ENCODE data around the gene NTHL1. TPM values are rescaled to one million over a fixed set of nuclear protein-coding genes. Genes with fewer than 3 reads are reported as not detected.

Gene NTHL1
- 10 to 100 TPM; 28.7 to 29.5 TPM for total RNA-seq
- polyA plus RNA-seq: 16.3 TPM

DNA sequence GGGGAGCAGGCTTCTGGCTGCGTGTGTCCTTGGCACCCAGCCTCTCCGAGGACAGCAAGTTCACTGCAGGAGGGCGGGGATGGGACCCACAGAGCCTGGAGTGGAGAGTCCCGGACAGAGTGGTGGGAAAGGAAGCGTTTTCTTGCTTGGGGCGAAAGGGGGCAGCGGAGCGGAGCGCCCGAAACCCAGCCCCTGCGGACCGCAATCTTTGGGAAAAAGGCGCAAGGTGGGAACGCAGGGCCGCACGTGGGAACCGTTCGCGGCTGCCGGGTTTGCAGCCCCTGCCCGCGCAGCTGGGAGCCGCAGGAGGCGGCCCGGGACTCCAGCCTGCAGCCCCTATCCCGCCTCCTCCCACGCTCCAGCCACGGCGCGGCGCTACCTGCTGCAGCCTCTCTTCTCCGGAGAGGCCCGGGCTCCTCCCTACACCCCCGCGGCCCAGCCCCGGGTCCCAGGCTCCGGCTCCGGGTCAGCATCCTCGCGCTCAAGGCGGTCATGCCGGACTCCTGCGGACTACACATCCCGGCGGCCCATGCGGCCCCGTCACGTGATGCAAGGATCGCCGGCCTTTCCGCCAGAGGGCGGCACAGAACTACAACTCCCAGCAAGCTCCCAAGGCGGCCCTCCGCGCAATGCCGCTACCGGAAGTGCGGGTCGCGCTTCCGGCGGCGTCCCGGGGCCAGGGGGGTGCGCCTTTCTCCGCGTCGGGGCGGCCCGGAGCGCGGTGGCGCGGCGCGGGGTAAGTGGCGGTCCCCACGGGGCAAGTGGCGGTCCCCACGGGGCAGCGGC is at the start of gene NTHL1, which contains the start of gene TSC2:
TSS of gene NTHL1 (minus strand) at position 505 of the 786 bp plus-strand sequence. CDS start at position 494, 11 bp downstream.
TSS of gene TSC2 (plus strand) at position 656 of the 786 bp plus-strand sequence. CDS start 631 bp downstream, outside the sequence.
- H3K9me3 ChIP-seq (ENCODE audit: low read length): no peaks in the 10 kb centered on the region
- peak; percentile 88 to 93 (median 89) for DNase-seq
- peaks cover 14 to 28% (median 16%) of the 10 kb centered on the region in 3 donors for H3K4me1 Mint-ChIP-seq
- no peaks in the 10 kb centered on the region for H3K9me3 Mint-ChIP-seq
- H3K36me3 Mint-ChIP-seq: peaks cover 0 to 30% (median 1%) of the 10 kb centered on the region in 3 donors
- POLR2A ChIA-PET: interaction anchor here (0.5 to 2.1 kb wide), 7 partner anchors 11 to 575 kb away, joined by 3 to 14 read pairs (median 6); partner anchors contain the start of genes HAGH and TRAF7
- peak within 1 kb of the TSS; percentile 57 for H3K27ac ChIP-seq (ENCODE audit: low read depth, low read length)
- no peaks in the 10 kb centered on the region for H3K27me3 ChIP-seq (ENCODE audit: insufficient read depth, low read length, poor library complexity, severe bottlenecking)
- peak within 1 kb of the TSS; percentile 29 to 92 (median 86) for H3K27ac Mint-ChIP-seq
- peak within 1 kb of the TSS; percentile 90 to 94 (median 91) for H3K4me3 Mint-ChIP-seq
- peaks cover 14% of the 10 kb centered on the region for H3K4me1 ChIP-seq (ENCODE audit: insufficient read depth, low read length)
- peak within 1 kb of the TSS; percentile 67 for H3K4me3 ChIP-seq (ENCODE audit: low read length)
- H3K27me3 Mint-ChIP-seq: no peaks in the 10 kb centered on the region
- peaks cover 4% of the 10 kb centered on the region for H3K36me3 ChIP-seq (ENCODE audit: insufficient read depth, low read length)
- CTCF ChIA-PET: interaction anchor here (1.0 to 2.5 kb wide), 8 partner anchors 11 to 108 kb away, joined by 3 to 17 read pairs (median 4); partner anchors contain the start of gene TRAF7

- Mint-ChIP-seq H3K4me3 (no peak overlapping the region), H3K4me1 (no peaks in the 10 kb centered on the region), H3K27ac (no peak overlapping the region), H3K27me3 (no peaks in the 10 kb centered on the region), H3K36me3 (peaks cover 0 to 55% (median 2%) of the 10 kb centered on the region in 3 donors), H3K9me3 (no peaks in the 10 kb centered on the region)
- CTCF ChIA-PET: no interaction called here
- Histone ChIP-seq H3K27me3 (ENCODE audit: insufficient read depth, low read length, poor library complexity, severe bottlenecking) (no peaks in the 10 kb centered on the region), H3K36me3 (ENCODE audit: insufficient read depth, low read length) (no peaks in the 10 kb centered on the region), H3K27ac (ENCODE audit: low read depth, low read length) (no peak overlapping the region), H3K4me3 (ENCODE audit: low read length) (no peak overlapping the region), H3K9me3 (ENCODE audit: low read length) (no peaks in the 10 kb centered on the region), H3K4me1 (ENCODE audit: insufficient read depth, low read length) (no peaks in the 10 kb centered on the region)
- POLR2A ChIA-PET: no interaction called here
- no peak for DNase-seq
These were observed 49.4 kb upstream of the NTHL1 start for GRCh38 chr16:2096853-2097595.

- no peaks in the 10 kb centered on the region for H3K27me3 Mint-ChIP-seq
- no peak overlapping the region for H3K27ac Mint-ChIP-seq
- Histone ChIP-seq H3K4me1 (ENCODE audit: insufficient read depth, low read length) (no peaks in the 10 kb centered on the region), H3K27ac (ENCODE audit: low read depth, low read length) (no peak overlapping the region), H3K36me3 (ENCODE audit: insufficient read depth, low read length) (no peaks in the 10 kb centered on the region), H3K4me3 (ENCODE audit: low read length) (no peak overlapping the region), H3K9me3 (ENCODE audit: low read length) (no peaks in the 10 kb centered on the region), H3K27me3 (ENCODE audit: insufficient read depth, low read length, poor library complexity, severe bottlenecking) (no peaks in the 10 kb centered on the region)
- DNase-seq: no peak
- no peaks in the 10 kb centered on the region for H3K4me1 Mint-ChIP-seq
- H3K36me3 Mint-ChIP-seq: peaks cover 0 to 51% (median 2%) of the 10 kb centered on the region in 3 donors
- POLR2A ChIA-PET: no interaction called here
- CTCF ChIA-PET: no interaction called here
- H3K9me3 Mint-ChIP-seq: no peaks in the 10 kb centered on the region
- H3K4me3 Mint-ChIP-seq: no peak overlapping the region
These were observed 48.4 kb upstream of the NTHL1 start for GRCh38 chr16:2095918-2096582.

DNA sequence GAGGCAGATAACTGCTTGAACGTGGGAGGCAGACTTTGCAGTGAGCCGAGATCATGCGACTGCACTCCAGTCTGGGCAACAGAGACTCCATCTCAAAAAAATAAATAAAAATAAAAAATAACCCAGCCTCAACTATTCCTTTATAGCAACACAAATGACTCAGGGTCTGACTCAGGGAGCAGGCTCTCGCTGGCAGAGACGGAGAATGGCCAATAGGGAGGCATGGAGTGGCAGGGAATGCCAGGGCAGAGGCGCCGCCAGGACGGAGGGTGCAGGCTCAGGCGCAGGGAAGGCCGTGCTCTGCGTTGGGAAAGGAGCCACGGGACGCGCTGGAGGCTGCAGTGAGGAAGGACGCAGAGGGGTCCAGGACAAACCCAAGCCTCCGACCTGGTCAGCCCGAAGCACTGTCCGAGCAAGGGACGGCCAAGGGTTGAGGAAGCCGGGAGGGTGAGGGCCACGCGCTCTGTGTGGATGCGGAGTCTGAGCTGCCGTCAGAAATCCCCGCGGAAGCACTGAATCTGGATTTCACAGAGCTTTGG is 47.8 kb upstream of the NTHL1 start:
- CTCF ChIA-PET: no interaction called here
- Mint-ChIP-seq H3K27me3 (no peaks in the 10 kb centered on the region), H3K27ac (peak overlapping the region in 2 of 8 donors; percentile 54 to 58), H3K4me1 (no peaks in the 10 kb centered on the region), H3K9me3 (no peaks in the 10 kb centered on the region), H3K36me3 (peaks cover 0 to 47% (median 2%) of the 10 kb centered on the region in 3 donors), H3K4me3 (no peak overlapping the region)
- Histone ChIP-seq H3K36me3 (ENCODE audit: insufficient read depth, low read length) (no peaks in the 10 kb centered on the region), H3K9me3 (ENCODE audit: low read length) (no peaks in the 10 kb centered on the region), H3K4me1 (ENCODE audit: insufficient read depth, low read length) (no peaks in the 10 kb centered on the region), H3K27ac (ENCODE audit: low read depth, low read length) (no peak overlapping the region), H3K4me3 (ENCODE audit: low read length) (no peak overlapping the region), H3K27me3 (ENCODE audit: insufficient read depth, low read length, poor library complexity, severe bottlenecking) (no peaks in the 10 kb centered on the region)
- POLR2A ChIA-PET: no interaction called here
- DNase-seq: no peak

GRCh38 chr16:2093793-2094192 is 46.2 kb upstream of the NTHL1 start:
- H3K27me3 ChIP-seq (ENCODE audit: insufficient read depth, low read length, poor library complexity, severe bottlenecking): no peaks in the 10 kb centered on the region
- no peaks in the 10 kb centered on the region for H3K36me3 ChIP-seq (ENCODE audit: insufficient read depth, low read length)
- H3K27ac ChIP-seq (ENCODE audit: low read depth, low read length): no peak overlapping the region
- no peaks in the 10 kb centered on the region for H3K4me1 ChIP-seq (ENCODE audit: insufficient read depth, low read length)
- no peak overlapping the region for H3K4me3 Mint-ChIP-seq
- peaks cover 0 to 54% (median 3%) of the 10 kb centered on the region in 3 donors for H3K36me3 Mint-ChIP-seq
- ChIA-PET CTCF (no interaction called here), POLR2A (no interaction called here)
- H3K27me3 Mint-ChIP-seq: no peaks in the 10 kb centered on the region
- H3K9me3 ChIP-seq (ENCODE audit: low read length): no peaks in the 10 kb centered on the region
- no peaks in the 10 kb centered on the region for H3K4me1 Mint-ChIP-seq
- H3K27ac Mint-ChIP-seq: no peak overlapping the region
- no peaks in the 10 kb centered on the region for H3K9me3 Mint-ChIP-seq
- H3K4me3 ChIP-seq (ENCODE audit: low read length): no peak overlapping the region
- no peak for DNase-seq

DNA sequence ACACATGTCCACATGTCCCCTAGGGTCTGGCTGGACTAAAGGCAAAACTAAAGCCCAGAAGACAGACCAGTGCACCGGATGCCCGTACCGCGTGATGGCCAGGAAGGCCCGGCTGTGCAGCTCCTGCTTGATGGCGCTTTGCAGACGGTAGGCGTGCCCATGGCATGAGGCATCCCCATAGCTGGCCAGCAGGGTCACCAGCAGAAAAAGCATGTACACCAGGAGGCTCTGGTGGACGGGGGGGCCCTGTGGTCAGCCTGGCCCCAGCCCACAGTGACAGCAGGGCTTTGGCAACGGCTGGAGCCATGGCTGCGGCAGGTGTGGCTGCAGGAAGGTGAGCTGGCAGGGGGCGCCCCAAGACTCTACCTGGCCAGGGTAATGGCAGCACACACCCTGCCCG is 45.2 kb upstream of the NTHL1 start:
- peak overlapping the region in 1 of 8 donors; percentile 44 for H3K27ac Mint-ChIP-seq

GRCh38 chr16:2092256-2092620 is 44.6 kb upstream of the NTHL1 start:
- ChIA-PET POLR2A (no interaction called here), CTCF (no interaction called here)
- H3K9me3 ChIP-seq (ENCODE audit: low read length): no peaks in the 10 kb centered on the region
- no peak overlapping the region for H3K27ac ChIP-seq (ENCODE audit: low read depth, low read length)
- H3K4me3 ChIP-seq (ENCODE audit: low read length): no peak overlapping the region
- Mint-ChIP-seq H3K4me3 (no peak overlapping the region), H3K27ac (peak overlapping the region in 1 of 8 donors; percentile 70), H3K36me3 (peaks cover 0 to 67% (median 3%) of the 10 kb centered on the region in 3 donors), H3K9me3 (no peaks in the 10 kb centered on the region), H3K27me3 (no peaks in the 10 kb centered on the region), H3K4me1 (no peaks in the 10 kb centered on the region)
- no peaks in the 10 kb centered on the region for H3K27me3 ChIP-seq (ENCODE audit: insufficient read depth, low read length, poor library complexity, severe bottlenecking)
- DNase-seq: no peak
- no peaks in the 10 kb centered on the region for H3K4me1 ChIP-seq (ENCODE audit: insufficient read depth, low read length)
- no peaks in the 10 kb centered on the region for H3K36me3 ChIP-seq (ENCODE audit: insufficient read depth, low read length)

More for the DNA sequence above, 45.2 kb upstream of the NTHL1 start:
- no peak overlapping the region for H3K4me3 Mint-ChIP-seq
- H3K4me1 Mint-ChIP-seq: no peaks in the 10 kb centered on the region
- no peak for DNase-seq
- no peaks in the 10 kb centered on the region for H3K36me3 ChIP-seq (ENCODE audit: insufficient read depth, low read length)
- H3K9me3 ChIP-seq (ENCODE audit: low read length): no peaks in the 10 kb centered on the region
- H3K27me3 ChIP-seq (ENCODE audit: insufficient read depth, low read length, poor library complexity, severe bottlenecking): no peaks in the 10 kb centered on the region
- POLR2A ChIA-PET: no interaction called here
- no peak overlapping the region for H3K27ac ChIP-seq (ENCODE audit: low read depth, low read length)
- peaks cover 0 to 63% (median 3%) of the 10 kb centered on the region in 3 donors for H3K36me3 Mint-ChIP-seq
- CTCF ChIA-PET: no interaction called here
- H3K27me3 Mint-ChIP-seq: no peaks in the 10 kb centered on the region
- H3K4me3 ChIP-seq (ENCODE audit: low read length): no peak overlapping the region
- H3K4me1 ChIP-seq (ENCODE audit: insufficient read depth, low read length): no peaks in the 10 kb centered on the region
- no peaks in the 10 kb centered on the region for H3K9me3 Mint-ChIP-seq
